ENCODE data around the gene KRT8. TPM values are rescaled to one million over a fixed set of nuclear protein-coding genes. Genes with fewer than 3 reads are reported as not detected.

The KRT8 gene
- total and polyA plus RNA-seq, 10 of the 15 experiments (the other 5 are each of a cell fraction or from before 2014, with no cell fraction given) = 0.11 to 5.6 (median 0.37) TPM; not detected in 1

DNA sequence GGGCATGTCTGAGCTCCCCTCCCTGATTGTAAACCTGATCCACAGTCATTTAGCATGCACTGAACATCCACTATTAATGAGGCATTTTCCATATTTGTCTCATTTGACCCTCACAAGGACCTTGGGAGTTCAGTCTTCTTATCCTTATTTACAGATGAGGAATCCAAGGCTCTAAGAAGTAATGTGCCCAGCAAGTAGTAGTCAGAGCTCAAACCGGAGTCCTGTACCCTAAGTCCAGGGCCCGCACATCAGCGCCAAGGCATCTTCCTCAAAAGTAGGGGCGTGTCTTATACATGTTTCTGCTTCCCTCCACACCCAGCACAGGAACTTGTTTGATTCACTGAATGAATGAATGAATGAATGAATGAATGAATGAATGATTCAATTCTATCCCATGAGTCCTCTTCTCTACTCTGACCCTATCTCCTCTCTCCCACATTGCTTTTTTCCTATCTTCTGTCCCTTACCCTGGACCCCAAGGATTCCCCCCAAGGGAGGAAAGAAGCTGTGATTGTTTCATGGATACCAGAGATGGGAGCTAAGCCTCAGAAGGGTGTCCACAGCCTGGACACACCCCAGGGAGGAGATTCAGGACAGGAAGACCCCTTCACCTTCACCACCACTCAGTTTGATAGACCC lies 21.8 kb upstream of the KRT8 start:
- ChIA-PET CTCF (interaction anchor here (0.6 to 1.5 kb wide), 3 partner anchors 21 to 54 kb away, joined by 3 to 5 read pairs (median 3); no protein-coding TSS in a partner anchor), POLR2A (no interaction called here), RAD21 (ENCODE audit: unreplicated experiment) (no interaction called here), SMC1A (ENCODE audit: uncharacterized antibody, unreplicated experiment) (no interaction called here)
- ATAC-seq (no peak), DNase-seq (ENCODE audit: low read depth, low spot score) (no peak), FAIRE-seq (no peak)
- no peak overlapping the region for H3K27ac ChIP-seq (ENCODE audit: control insufficient read depth, insufficient read depth)
- no peak overlapping the region for H3K9ac ChIP-seq (ENCODE audit: control insufficient read depth, insufficient read depth, low read length)
- BruUV-seq (replicated peaks) = no TSS peak
- H2AFZ ChIP-seq (ENCODE audit: control insufficient read depth, low read depth, low read length) = no peak overlapping the region
- intact Hi-C loops (cut with micrococcal nuclease; ENCODE audit: unreplicated experiment) (no loop called here), in situ Hi-C loops (cut with MboI) (no loop called here)
- WGBS (ENCODE audit: insufficient coverage, insufficient replicate concordance, low lambda C conversion rate, missing lambda C conversion rate) = 33% methylated on average over 4 of the region's 4 CpGs
- no peak overlapping the region for H3K4me3 ChIP-seq
- no peaks in the 10 kb centered on the region for H3K4me1 ChIP-seq (ENCODE audit: control insufficient read depth, insufficient read depth, low read length)
- H3K9me3 ChIP-seq (replicated peaks; ENCODE audit: control insufficient read depth, insufficient read depth, low read length) = no peaks in the 10 kb centered on the region
- no peaks in the 10 kb centered on the region for H4K20me1 ChIP-seq (ENCODE audit: control insufficient read depth, insufficient read depth)
- TF ChIP-seq ZNF24 (IDR thresholded peaks at IDR 0.05) (peak; percentile 91), SMC3 (IDR thresholded peaks at IDR 0.05; ENCODE audit: borderline replicate concordance, low read length) (no peak)
- H3K36me3 ChIP-seq (ENCODE audit: control insufficient read depth in 2 of 2, insufficient read depth in 2 of 2, low read length in 1 of 2) = no peaks in the 10 kb centered on the region
- H3K79me2 ChIP-seq (ENCODE audit: control insufficient read depth, insufficient read depth, low read length) = no peaks in the 10 kb centered on the region
- no peak overlapping the region for H3K4me2 ChIP-seq (ENCODE audit: control insufficient read depth, insufficient read depth)
- no peaks in the 10 kb centered on the region for H3K27me3 ChIP-seq (replicated peaks in 1 of 2; ENCODE audit: control insufficient read depth in 2 of 2, insufficient read depth in 2 of 2, low read length in 1 of 2)

DNA sequence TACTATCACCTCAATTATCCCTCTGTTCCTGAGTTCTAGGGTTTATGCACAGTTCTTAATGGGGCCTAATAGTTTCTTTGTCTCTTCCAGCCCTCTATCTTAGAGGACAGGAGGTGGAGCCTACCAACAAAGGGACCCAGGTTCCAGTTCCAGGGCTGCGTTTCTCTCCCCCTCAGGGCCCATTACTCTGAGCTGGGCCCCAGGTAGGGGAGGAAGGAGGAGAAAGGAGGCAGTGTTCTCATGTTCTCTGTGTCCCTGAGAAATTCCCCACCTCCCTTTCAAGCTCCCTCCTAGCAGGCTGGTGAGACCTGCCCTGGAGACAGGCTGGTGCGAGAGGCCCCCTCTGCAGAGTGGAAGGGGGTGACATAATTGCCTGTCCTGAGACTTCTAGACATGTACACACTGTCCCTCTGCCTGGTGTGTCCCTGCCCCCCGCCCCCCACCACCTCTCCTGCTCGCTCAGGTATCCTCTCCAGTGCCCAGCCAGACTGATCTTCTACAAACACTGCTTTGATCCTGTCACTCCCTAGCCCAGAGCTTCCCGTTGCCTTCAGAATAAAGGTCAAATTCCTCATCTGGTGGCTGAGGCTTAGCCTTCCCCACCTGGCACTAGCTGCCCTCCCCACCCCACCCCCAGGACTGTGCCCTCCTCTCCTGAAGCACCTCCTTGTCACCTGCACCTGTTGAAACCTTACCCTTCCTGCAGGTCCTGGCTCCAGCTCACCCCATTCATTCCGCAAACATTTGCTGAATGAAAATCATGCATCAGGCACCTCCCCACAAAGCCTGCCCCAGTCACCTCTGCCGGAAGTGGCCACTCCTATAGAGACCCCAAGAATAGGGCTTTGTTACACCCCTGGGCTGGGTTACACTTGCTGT lies 21.1 kb upstream of the KRT8 start:
- BruUV-seq (replicated peaks) = no TSS peak
- Histone ChIP-seq H3K9ac (ENCODE audit: control insufficient read depth, insufficient read depth, low read length) (no peak overlapping the region), H3K27ac (ENCODE audit: control insufficient read depth, insufficient read depth) (no peak overlapping the region), H3K36me3 (ENCODE audit: control insufficient read depth in 2 of 2, insufficient read depth in 2 of 2, low read length in 1 of 2) (no peaks in the 10 kb centered on the region), H3K4me2 (ENCODE audit: control insufficient read depth, insufficient read depth) (no peak overlapping the region), H3K9me3 (replicated peaks; ENCODE audit: control insufficient read depth, insufficient read depth, low read length) (no peaks in the 10 kb centered on the region), H3K4me3 (no peak overlapping the region), H3K79me2 (ENCODE audit: control insufficient read depth, insufficient read depth, low read length) (no peaks in the 10 kb centered on the region), H3K27me3 (replicated peaks in 1 of 2; ENCODE audit: control insufficient read depth in 2 of 2, insufficient read depth in 2 of 2, low read length in 1 of 2) (no peaks in the 10 kb centered on the region), H3K4me1 (ENCODE audit: control insufficient read depth, insufficient read depth, low read length) (no peaks in the 10 kb centered on the region), H4K20me1 (ENCODE audit: control insufficient read depth, insufficient read depth) (no peaks in the 10 kb centered on the region), H2AFZ (ENCODE audit: control insufficient read depth, low read depth, low read length) (no peak overlapping the region)
- FAIRE-seq = no peak
- no peak for DNase-seq (ENCODE audit: low read depth, low spot score)
- ATAC-seq = no peak
- in situ Hi-C loops (cut with MboI) = no loop called here
- ChIA-PET CTCF (interaction anchor here (0.6 to 1.5 kb wide), 3 partner anchors 22 to 55 kb away, joined by 3 to 5 read pairs (median 3); no protein-coding TSS in a partner anchor), POLR2A (no interaction called here), RAD21 (ENCODE audit: unreplicated experiment) (no interaction called here), SMC1A (ENCODE audit: uncharacterized antibody, unreplicated experiment) (no interaction called here)
- WGBS (ENCODE audit: insufficient coverage, insufficient replicate concordance, low lambda C conversion rate, missing lambda C conversion rate) = 25% methylated on average over 7 of the region's 7 CpGs
- intact Hi-C loops (cut with micrococcal nuclease; ENCODE audit: unreplicated experiment) = no loop called here
- TF ChIP-seq ZNF207 (IDR thresholded peaks at IDR 0.05; ENCODE audit: borderline replicate concordance) (no peak), SUZ12 (IDR thresholded peaks at IDR 0.05; ENCODE audit: unreplicated experiment) (no peak), EZH2 (IDR thresholded peaks at IDR 0.05; ENCODE audit: borderline replicate concordance, control insufficient read depth, low read depth, low read length) (no peak), CBFB (IDR thresholded peaks at IDR 0.05; ENCODE audit: low read depth) (no peak), POLR2A (IDR thresholded peaks at IDR 0.05; ENCODE audit: low read depth, low read length) (no peak), STAT3 (IDR thresholded peaks at IDR 0.05; ENCODE audit: low read depth, low read length) (no peak), NFYA (IDR thresholded peaks at IDR 0.05; ENCODE audit: borderline replicate concordance, low read depth, low read length) (no peak), ZBED1 (IDR thresholded peaks at IDR 0.05; ENCODE audit: borderline replicate concordance) (no peak), PML (IDR thresholded peaks at IDR 0.05; ENCODE audit: low read length) (no peak), SMC3 (IDR thresholded peaks at IDR 0.05; ENCODE audit: borderline replicate concordance, low read length) (no peak), HDAC6 (IDR thresholded peaks at IDR 0.05; ENCODE audit: unreplicated experiment) (no peak)
- TF ChIP-seq, protein P1, sequence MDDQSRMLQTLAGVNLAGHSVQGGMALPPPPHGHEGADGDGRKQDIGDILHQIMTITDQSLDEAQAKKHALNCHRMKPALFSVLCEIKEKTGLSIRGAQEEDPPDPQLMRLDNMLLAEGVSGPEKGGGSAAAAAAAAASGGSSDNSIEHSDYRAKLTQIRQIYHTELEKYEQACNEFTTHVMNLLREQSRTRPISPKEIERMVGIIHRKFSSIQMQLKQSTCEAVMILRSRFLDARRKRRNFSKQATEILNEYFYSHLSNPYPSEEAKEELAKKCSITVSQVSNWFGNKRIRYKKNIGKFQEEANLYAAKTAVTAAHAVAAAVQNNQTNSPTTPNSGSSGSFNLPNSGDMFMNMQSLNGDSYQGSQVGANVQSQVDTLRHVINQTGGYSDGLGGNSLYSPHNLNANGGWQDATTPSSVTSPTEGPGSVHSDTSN (IDR thresholded peaks at IDR 0.05; ENCODE audit: insufficient replicate concordance, low read depth, low read length) = no peak
- TF ChIP-seq, protein P2, sequence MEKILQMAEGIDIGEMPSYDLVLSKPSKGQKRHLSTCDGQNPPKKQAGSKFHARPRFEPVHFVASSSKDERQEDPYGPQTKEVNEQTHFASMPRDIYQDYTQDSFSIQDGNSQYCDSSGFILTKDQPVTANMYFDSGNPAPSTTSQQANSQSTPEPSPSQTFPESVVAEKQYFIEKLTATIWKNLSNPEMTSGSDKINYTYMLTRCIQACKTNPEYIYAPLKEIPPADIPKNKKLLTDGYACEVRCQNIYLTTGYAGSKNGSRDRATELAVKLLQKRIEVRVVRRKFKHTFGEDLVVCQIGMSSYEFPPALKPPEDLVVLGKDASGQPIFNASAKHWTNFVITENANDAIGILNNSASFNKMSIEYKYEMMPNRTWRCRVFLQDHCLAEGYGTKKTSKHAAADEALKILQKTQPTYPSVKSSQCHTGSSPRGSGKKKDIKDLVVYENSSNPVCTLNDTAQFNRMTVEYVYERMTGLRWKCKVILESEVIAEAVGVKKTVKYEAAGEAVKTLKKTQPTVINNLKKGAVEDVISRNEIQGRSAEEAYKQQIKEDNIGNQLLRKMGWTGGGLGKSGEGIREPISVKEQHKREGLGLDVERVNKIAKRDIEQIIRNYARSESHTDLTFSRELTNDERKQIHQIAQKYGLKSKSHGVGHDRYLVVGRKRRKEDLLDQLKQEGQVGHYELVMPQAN (conservative IDR thresholded peaks at IDR 0.05) = no peak

Data from GM12878 (cell line).